ENCODE measurements around the gene ZDHHC14.

The ZDHHC14 gene

DNA sequence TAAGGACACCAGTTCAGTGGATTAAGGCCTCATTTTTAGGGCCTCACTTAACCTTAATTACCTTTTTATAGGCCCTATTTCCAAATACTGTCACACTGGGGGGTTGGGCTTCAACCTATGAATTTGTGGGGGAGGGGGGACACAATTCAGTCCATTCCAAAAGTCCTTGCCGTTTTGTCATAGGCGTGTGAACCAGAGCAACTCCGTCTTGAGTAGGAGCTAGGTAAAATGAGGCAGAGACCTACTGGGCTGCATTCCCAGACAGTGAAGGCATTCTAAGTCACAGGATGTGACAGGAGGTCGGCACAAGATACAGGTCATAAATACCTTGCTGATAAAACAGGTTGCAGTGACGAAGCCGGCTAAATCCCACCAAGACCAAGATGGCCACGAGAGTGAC is 328.6 kb downstream of the ZDHHC14 start:
- TF ChIP-seq, protein P1, sequence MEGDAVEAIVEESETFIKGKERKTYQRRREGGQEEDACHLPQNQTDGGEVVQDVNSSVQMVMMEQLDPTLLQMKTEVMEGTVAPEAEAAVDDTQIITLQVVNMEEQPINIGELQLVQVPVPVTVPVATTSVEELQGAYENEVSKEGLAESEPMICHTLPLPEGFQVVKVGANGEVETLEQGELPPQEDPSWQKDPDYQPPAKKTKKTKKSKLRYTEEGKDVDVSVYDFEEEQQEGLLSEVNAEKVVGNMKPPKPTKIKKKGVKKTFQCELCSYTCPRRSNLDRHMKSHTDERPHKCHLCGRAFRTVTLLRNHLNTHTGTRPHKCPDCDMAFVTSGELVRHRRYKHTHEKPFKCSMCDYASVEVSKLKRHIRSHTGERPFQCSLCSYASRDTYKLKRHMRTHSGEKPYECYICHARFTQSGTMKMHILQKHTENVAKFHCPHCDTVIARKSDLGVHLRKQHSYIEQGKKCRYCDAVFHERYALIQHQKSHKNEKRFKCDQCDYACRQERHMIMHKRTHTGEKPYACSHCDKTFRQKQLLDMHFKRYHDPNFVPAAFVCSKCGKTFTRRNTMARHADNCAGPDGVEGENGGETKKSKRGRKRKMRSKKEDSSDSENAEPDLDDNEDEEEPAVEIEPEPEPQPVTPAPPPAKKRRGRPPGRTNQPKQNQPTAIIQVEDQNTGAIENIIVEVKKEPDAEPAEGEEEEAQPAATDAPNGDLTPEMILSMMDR (IDR thresholded peaks at IDR 0.05; ENCODE audit: low read depth, low read length, poor library complexity, severe bottlenecking) = no peak
- TF ChIP-seq EZH2phosphoT487 (IDR thresholded peaks at IDR 0.05; ENCODE audit: borderline replicate concordance, low read length) = no peak
- H3K27ac ChIP-seq (ENCODE audit: low read depth, low read length) = no peak overlapping the region
- H3K9me3 ChIP-seq (ENCODE audit: control insufficient read depth, insufficient read depth, low read length) = no peaks in the 10 kb centered on the region
- no peaks in the 10 kb centered on the region for H3K36me3 ChIP-seq (ENCODE audit: control insufficient read depth, low read length)
- H3K27me3 ChIP-seq (ENCODE audit: control insufficient read depth, low read length) = no peaks in the 10 kb centered on the region; the same call in 1 of the 2 replicates
- no peak overlapping the region for H3K4me3 ChIP-seq (ENCODE audit: low read length)
- no peaks in the 10 kb centered on the region for H3K79me2 ChIP-seq (ENCODE audit: control insufficient read depth, low read length)
- H3K9me2 ChIP-seq (replicated peaks; ENCODE audit: control insufficient read depth, low read length) = no peaks in the 10 kb centered on the region
- H4K20me1 ChIP-seq (ENCODE audit: control insufficient read depth, insufficient read depth, low read depth, low read length) = no peaks in the 10 kb centered on the region
- H3F3A ChIP-seq (ENCODE audit: control insufficient read depth, insufficient read depth) = no peaks in the 10 kb centered on the region
- H3K4me1 ChIP-seq (ENCODE audit: control insufficient read depth, low read length) = no peaks in the 10 kb centered on the region
- H3K4me2 ChIP-seq (ENCODE audit: low read length) = no peak overlapping the region

- Histone ChIP-seq H4K20me1 (ENCODE audit: control insufficient read depth, insufficient read depth, low read depth, low read length) (no peaks in the 10 kb centered on the region), H3K4me3 (ENCODE audit: low read length) (no peak overlapping the region), H3K4me2 (ENCODE audit: low read length) (no peak overlapping the region), H3F3A (ENCODE audit: control insufficient read depth, insufficient read depth) (no peaks in the 10 kb centered on the region), H3K9me3 (ENCODE audit: control insufficient read depth, insufficient read depth, low read length) (no peaks in the 10 kb centered on the region), H3K79me2 (ENCODE audit: control insufficient read depth, low read length) (no peaks in the 10 kb centered on the region), H3K27me3 (ENCODE audit: control insufficient read depth, low read length) (no peaks in the 10 kb centered on the region; the same call in 1 of the 2 replicates), H3K9me2 (replicated peaks; ENCODE audit: control insufficient read depth, low read length) (no peaks in the 10 kb centered on the region), H3K27ac (ENCODE audit: low read depth, low read length) (no peak overlapping the region), H3K36me3 (ENCODE audit: control insufficient read depth, low read length) (no peaks in the 10 kb centered on the region), H3K4me1 (ENCODE audit: control insufficient read depth, low read length) (no peaks in the 10 kb centered on the region)
- TF ChIP-seq, protein P1 (IDR thresholded peaks at IDR 0.05; ENCODE audit: low read depth, low read length, poor library complexity, severe bottlenecking) = no peak
- TF ChIP-seq EZH2phosphoT487 (IDR thresholded peaks at IDR 0.05; ENCODE audit: borderline replicate concordance, low read length) = no peak
Observed at GRCh38 chr6:157710604-157711003, 329.6 kb downstream of the ZDHHC14 start.

GRCh38 chr6:157711060-157711459 is 330.1 kb downstream of the ZDHHC14 start:
- no peak for TF ChIP-seq EZH2phosphoT487 (IDR thresholded peaks at IDR 0.05; ENCODE audit: borderline replicate concordance, low read length)
- TF ChIP-seq, protein P1 (IDR thresholded peaks at IDR 0.05; ENCODE audit: low read depth, low read length, poor library complexity, severe bottlenecking) = no peak
- Histone ChIP-seq H3K27ac (ENCODE audit: low read depth, low read length) (no peak overlapping the region), H4K20me1 (ENCODE audit: control insufficient read depth, insufficient read depth, low read depth, low read length) (no peaks in the 10 kb centered on the region), H3F3A (ENCODE audit: control insufficient read depth, insufficient read depth) (no peaks in the 10 kb centered on the region), H3K4me1 (ENCODE audit: control insufficient read depth, low read length) (no peaks in the 10 kb centered on the region), H3K4me3 (ENCODE audit: low read length) (no peak overlapping the region), H3K9me3 (ENCODE audit: control insufficient read depth, insufficient read depth, low read length) (no peaks in the 10 kb centered on the region), H3K36me3 (ENCODE audit: control insufficient read depth, low read length) (no peaks in the 10 kb centered on the region), H3K79me2 (ENCODE audit: control insufficient read depth, low read length) (no peaks in the 10 kb centered on the region), H3K27me3 (ENCODE audit: control insufficient read depth, low read length) (no peaks in the 10 kb centered on the region; the same call in 1 of the 2 replicates), H3K4me2 (ENCODE audit: low read length) (no peak overlapping the region), H3K9me2 (replicated peaks; ENCODE audit: control insufficient read depth, low read length) (no peaks in the 10 kb centered on the region)
